Keratinocyte (primary cell): ENCODE results near the gene TMEM161B. TPM values are rescaled to one million over a fixed set of nuclear protein-coding genes. Genes with fewer than 3 reads are reported as not detected.

Source experiments
- DNase-seq: peaks from one replicate; pipeline ENCODE4 v3.0.0-alpha.2; 2011; ENCODE audit warnings: low read depth, missing footprints, low spot score
- FAIRE-seq: peaks from 2 replicates; lab custom pipeline; 2011; peaks lifted over from hg19 to GRCh38; lab: Jason Lieb, UNC
- H2AFZ ChIP-seq: 2 replicates; pipeline ENCODE4 v1.6.0; 2012; ENCODE audit warnings: low read length, control low read depth, inconsistent platforms; ENCODE audit not compliant: control insufficient read depth
- H3K27ac ChIP-seq: 2 replicates; pipeline ENCODE4 v1.5.1; 2011; ENCODE audit warnings: low read length; ENCODE audit not compliant: control insufficient read depth, insufficient read depth
- H3K27me3 ChIP-seq: 3 replicates; pipeline ENCODE4 v1.6.0; 2011; ENCODE audit warnings: low read length; ENCODE audit not compliant: control insufficient read depth, insufficient read depth; ENCODE audit errors: extremely low read depth
- H3K36me3 ChIP-seq, 2 experiments: 2 replicates in 1 of 2; 3 replicates in 1 of 2; pipeline ENCODE4 v1.5.1; 2011; ENCODE audit warnings: low read length in 2 of 2, mild to moderate bottlenecking in 1 of 2; ENCODE audit not compliant: control insufficient read depth in 2 of 2, insufficient read depth in 2 of 2; ENCODE audit errors: extremely low read depth in 1 of 2
- H3K4me1 ChIP-seq: 3 replicates; pipeline ENCODE4 v1.5.1; 2011; ENCODE audit warnings: low read length; ENCODE audit not compliant: control insufficient read depth, insufficient read depth; ENCODE audit errors: extremely low read depth
- H3K4me2 ChIP-seq: 3 replicates; pipeline ENCODE4 v1.6.0; 2011; ENCODE audit warnings: low read depth, low read length; ENCODE audit not compliant: control insufficient read depth, insufficient read depth; ENCODE audit errors: extremely low read depth
- H3K4me3 ChIP-seq, 3 experiments: fragments of 200-600 bp in 1 of 3; sonication (generic) in 1 of 3; 2 replicates in 2 of 3; 3 replicates in 1 of 3; pipeline ENCODE4 v1.5.1; 2011 to 2016; ENCODE audit warnings: low read length in 3 of 3, mild to moderate bottlenecking in 3 of 3, control low read depth in 2 of 3, inconsistent platforms in 1 of 3, low read depth in 1 of 3, mixed read lengths in 1 of 3, mixed run types in 1 of 3, moderate library complexity in 1 of 3; ENCODE audit not compliant: control insufficient read depth in 2 of 3, insufficient read depth in 2 of 3; ENCODE audit errors: extremely low read depth in 1 of 3
- H3K79me2 ChIP-seq: 2 replicates; pipeline ENCODE4 v1.6.0; 2012; ENCODE audit warnings: low read length; ENCODE audit not compliant: control insufficient read depth, insufficient read depth
- H3K9ac ChIP-seq: 3 replicates; pipeline ENCODE4 v1.6.0; 2011; ENCODE audit warnings: low read length; ENCODE audit not compliant: control insufficient read depth, insufficient read depth; ENCODE audit errors: extremely low read depth
- H3K9me1 ChIP-seq: 3 replicates; pipeline ENCODE4 v1.6.0; 2011; ENCODE audit warnings: low read length; ENCODE audit not compliant: control insufficient read depth, insufficient read depth; ENCODE audit errors: extremely low read depth
- H3K9me3 ChIP-seq: 2 replicates; pipeline ENCODE4 v1.5.1; 2012; ENCODE audit warnings: low read depth, low read length; ENCODE audit not compliant: control insufficient read depth
- H4K20me1 ChIP-seq: 3 replicates; pipeline ENCODE4 v1.6.0; 2011; ENCODE audit warnings: low read length; ENCODE audit not compliant: control insufficient read depth, insufficient read depth; ENCODE audit errors: extremely low read depth
- CTCF ChIP-seq, 3 experiments: IDR thresholded peaks in 1 of 3; conservative IDR thresholded peaks in 1 of 3; optimal IDR thresholded peaks in 1 of 3; 2 replicates in 2 of 3; 3 replicates in 1 of 3; pipeline versions ENCODE3 to v1.5.1; 2011; ENCODE audit warnings: low read length in 3 of 3, mild to moderate bottlenecking in 3 of 3, moderate library complexity in 2 of 3, control low read depth in 1 of 3, inconsistent platforms in 1 of 3; ENCODE audit not compliant: insufficient read depth in 2 of 3; ENCODE audit errors: extremely low read depth in 1 of 3
- EZH2 ChIP-seq: IDR thresholded peaks from one replicate; pipeline ENCODE4 v1.6.1; 2012; ENCODE audit warnings: inconsistent platforms, mild to moderate bottlenecking, low read length, moderate library complexity
- dilution Hi-C: fragments of 300-500 bp; cut with MboI; formaldehyde crosslinking; loops from one replicate; pipeline ENCODE4 v1.7.0; 2020; ENCODE audit warnings: low sequenced_read_pairs; ENCODE audit not compliant: extremely low pct_ligation_motif_present
- polyA plus RNA-seq, 5 experiments: library from polyadenylated mRNA; depleted of rRNA in 3 of 5; stranded (reverse) in 3 of 5; stranded (forward) in 1 of 5; unstranded in 1 of 5; fragments of >200 nt; gene quantifications; 1 replicate in 1 of 5; 2 replicates in 3 of 5; 3 replicates in 1 of 5; pipeline versions ENCODE4 v1.2.1 to v1.2.3, GENCODE V29; 2011 to 2012; ENCODE audit warnings: missing spikeins in 2 of 5, low read depth in 1 of 5, low replicate concordance in 1 of 5

The TMEM161B gene
- polyA plus RNA-seq, 1 donor (not counting 4 experiments of a cell fraction or from before 2014, with no cell fraction given) = 18.2 TPM

GRCh38 chr5:88207575-88207974 is 61.1 kb downstream of the TMEM161B start:
- FAIRE-seq = no peak
- dilution Hi-C loops = no loop called here
- H3K4me2 ChIP-seq = no peak overlapping the region
- no peaks in the 10 kb centered on the region for H3K27me3 ChIP-seq
- H3K4me1 ChIP-seq = no peaks in the 10 kb centered on the region
- no peaks in the 10 kb centered on the region for H3K9me3 ChIP-seq
- H4K20me1 ChIP-seq = no peaks in the 10 kb centered on the region
- no peak overlapping the region for H3K4me3 ChIP-seq
- no peak overlapping the region for H2AFZ ChIP-seq
- H3K79me2 ChIP-seq = no peaks in the 10 kb centered on the region
- no peak overlapping the region for H3K9ac ChIP-seq
- DNase-seq = no peak
- TF ChIP-seq EZH2 = no peak
- no peaks in the 10 kb centered on the region for H3K9me1 ChIP-seq
- no peak overlapping the region for H3K27ac ChIP-seq
- peaks cover 0 to 1% of the 10 kb centered on the region in 2 experiments for H3K36me3 ChIP-seq

GRCh38 chr5:88203981-88204750 is 64.5 kb downstream of the TMEM161B start:
- H3K79me2 ChIP-seq = no peaks in the 10 kb centered on the region
- H3K4me2 ChIP-seq = no peak overlapping the region
- H3K9me1 ChIP-seq = no peaks in the 10 kb centered on the region
- no peak for TF ChIP-seq CTCF (optimal IDR thresholded peaks at IDR 0.05 in 1 of 3, IDR thresholded peaks at IDR 0.05 in 1 of 3, conservative IDR thresholded peaks at IDR 0.05 in 1 of 3; ENCODE audit: extremely low read depth in 1 of 3, insufficient read depth in 2 of 3, low read length in 3 of 3)
- no peak for TF ChIP-seq EZH2
- H3K36me3 ChIP-seq = peaks cover 0 to 2% of the 10 kb centered on the region in 2 experiments
- H3K4me3 ChIP-seq = no peak overlapping the region
- H3K4me1 ChIP-seq = no peaks in the 10 kb centered on the region
- dilution Hi-C loops = no loop called here
- H3K27ac ChIP-seq = no peak overlapping the region
- FAIRE-seq (no peak), DNase-seq (no peak)
- H4K20me1 ChIP-seq = no peaks in the 10 kb centered on the region
- no peaks in the 10 kb centered on the region for H3K9me3 ChIP-seq
- no peak overlapping the region for H3K9ac ChIP-seq
- H3K27me3 ChIP-seq = no peaks in the 10 kb centered on the region
- H2AFZ ChIP-seq = no peak overlapping the region
